ENCODE data around the gene RPS29.

DNA sequence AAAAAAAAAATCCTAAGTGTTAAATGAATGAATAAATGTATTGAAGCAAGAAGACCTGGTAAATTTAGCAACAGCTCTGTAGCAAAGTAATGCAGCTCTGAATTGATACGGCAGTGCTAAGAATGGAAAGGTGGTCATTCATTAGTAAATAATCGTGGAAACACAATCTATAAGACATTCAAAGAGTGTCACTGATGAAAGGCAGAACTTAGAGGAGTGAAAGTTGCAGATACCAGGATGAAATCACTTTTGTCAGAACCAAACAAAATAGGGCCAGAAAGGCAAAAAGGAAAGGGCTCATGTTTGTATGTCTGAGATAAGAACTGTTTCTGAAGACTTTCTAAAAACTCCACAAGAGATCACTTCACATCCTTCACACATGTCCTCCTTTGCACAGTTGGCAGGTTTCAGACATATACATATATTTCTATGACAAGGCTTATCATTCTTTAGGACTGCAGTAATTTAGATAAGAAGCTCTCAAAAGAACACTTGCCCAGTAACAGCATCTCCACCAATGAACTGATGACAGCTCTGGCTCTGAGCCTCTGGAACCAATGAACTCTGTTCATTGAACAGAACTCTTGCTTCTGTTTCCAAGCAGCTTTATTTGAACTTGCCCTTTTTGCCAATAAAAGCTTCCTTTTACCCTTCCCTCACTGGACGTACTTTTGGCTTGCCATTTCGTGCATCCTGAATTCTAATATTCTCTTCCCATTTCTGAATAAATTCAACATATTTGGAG, 8.3 kb upstream of the RPS29 start:
- TF ChIP-seq, protein P1, sequence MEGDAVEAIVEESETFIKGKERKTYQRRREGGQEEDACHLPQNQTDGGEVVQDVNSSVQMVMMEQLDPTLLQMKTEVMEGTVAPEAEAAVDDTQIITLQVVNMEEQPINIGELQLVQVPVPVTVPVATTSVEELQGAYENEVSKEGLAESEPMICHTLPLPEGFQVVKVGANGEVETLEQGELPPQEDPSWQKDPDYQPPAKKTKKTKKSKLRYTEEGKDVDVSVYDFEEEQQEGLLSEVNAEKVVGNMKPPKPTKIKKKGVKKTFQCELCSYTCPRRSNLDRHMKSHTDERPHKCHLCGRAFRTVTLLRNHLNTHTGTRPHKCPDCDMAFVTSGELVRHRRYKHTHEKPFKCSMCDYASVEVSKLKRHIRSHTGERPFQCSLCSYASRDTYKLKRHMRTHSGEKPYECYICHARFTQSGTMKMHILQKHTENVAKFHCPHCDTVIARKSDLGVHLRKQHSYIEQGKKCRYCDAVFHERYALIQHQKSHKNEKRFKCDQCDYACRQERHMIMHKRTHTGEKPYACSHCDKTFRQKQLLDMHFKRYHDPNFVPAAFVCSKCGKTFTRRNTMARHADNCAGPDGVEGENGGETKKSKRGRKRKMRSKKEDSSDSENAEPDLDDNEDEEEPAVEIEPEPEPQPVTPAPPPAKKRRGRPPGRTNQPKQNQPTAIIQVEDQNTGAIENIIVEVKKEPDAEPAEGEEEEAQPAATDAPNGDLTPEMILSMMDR (IDR thresholded peaks at IDR 0.05; ENCODE audit: poor library complexity, severe bottlenecking) = no peak
- TF ChIP-seq SMC3 (conservative IDR thresholded peaks at IDR 0.05; ENCODE audit: poor library complexity) (no peak), EZH2 (IDR thresholded peaks at IDR 0.05; ENCODE audit: borderline replicate concordance, insufficient read depth, low read length, poor library complexity, severe bottlenecking) (no peak), RAD21 (conservative IDR thresholded peaks at IDR 0.05) (no peak)
